PC-3 (cell line): ENCODE results near the gene TFB1M. TPM values are rescaled to one million over a fixed set of nuclear protein-coding genes. Genes with fewer than 3 reads are reported as not detected.

Experiments used
- ATAC-seq: fragments of 200-7000 bp; cut with Tn5 transposase; 2 replicates; pipeline ENCODE4 v1.9.1; 2020; ENCODE audit warnings: mild to moderate bottlenecking, moderate library complexity
- BruUV-seq: library from RNA; stranded (reverse); fragments of 400-500 nt; replicated peaks from 2 replicates; lab custom pipeline; 2021; lab: Mats Ljungman, UMichigan
- CTCF ChIA-PET: fragments of 300-600 bp; sonication (Branson Sonifier 250); formaldehyde crosslinking; loops from one replicate; lab custom pipeline; 2022; ENCODE audit warnings: antibody characterized with exemption; lab: Charles Lee
- POLR2A ChIA-PET: fragments of 300-600 bp; sonication (Branson Sonifier 250); formaldehyde crosslinking; loops from one replicate; lab custom pipeline; 2022; ENCODE audit warnings: antibody characterized with exemption; ENCODE audit not compliant: unreplicated experiment; lab: Charles Lee
- DNase-seq: peaks from one replicate; pipeline ENCODE4 v3.0.0-alpha.2; 2015
- H2AFZ ChIP-seq: fragments of 300-600 bp; sonication (generic); 2 replicates; pipeline ENCODE4 v1.6.0; 2016; ENCODE audit warnings: antibody characterized with exemption, low read length
- H3F3A ChIP-seq: fragments of 300-600 bp; sonication (generic); one replicate; pipeline ENCODE4 v1.6.0; 2017; ENCODE audit warnings: antibody characterized with exemption, low read length, control low read depth, mild to moderate bottlenecking; ENCODE audit not compliant: unreplicated experiment
- H3K27ac ChIP-seq: fragments of 300-600 bp; sonication (generic); 2 replicates; pipeline ENCODE4 v1.5.1; 2016; ENCODE audit warnings: mild to moderate bottlenecking, low read length
- H3K27me3 ChIP-seq: fragments of 300-600 bp; sonication (generic); 2 replicates; pipeline ENCODE4 v1.6.1; 2016; ENCODE audit warnings: low read length, mixed read lengths
- H3K36me3 ChIP-seq: fragments of 300-600 bp; sonication (generic); 2 replicates; pipeline ENCODE4 v1.6.1; 2016; ENCODE audit warnings: low read depth, mixed run types, low read length, mixed read lengths
- H3K4me1 ChIP-seq: fragments of 300-600 bp; sonication (generic); 2 replicates; pipeline ENCODE4 v1.5.1; 2016; ENCODE audit warnings: low read length; ENCODE audit not compliant: insufficient read depth
- H3K4me2 ChIP-seq: fragments of 300-600 bp; sonication (generic); 2 replicates; pipeline ENCODE4 v1.6.0; 2016; ENCODE audit warnings: low read length
- H3K4me3 ChIP-seq: fragments of 300-600 bp; sonication (generic); 2 replicates; pipeline ENCODE4 v1.5.1; 2016; ENCODE audit warnings: mild to moderate bottlenecking, low read length, mixed read lengths
- H3K79me2 ChIP-seq: fragments of 300-600 bp; sonication (generic); 2 replicates; pipeline ENCODE4 v1.6.1; 2017; ENCODE audit warnings: low read length, mixed read lengths
- H3K9ac ChIP-seq: fragments of 300-600 bp; sonication (generic); 2 replicates; pipeline ENCODE4 v1.6.0; 2016; ENCODE audit warnings: mild to moderate bottlenecking, low read length
- H3K9me2 ChIP-seq: fragments of 300-600 bp; sonication (generic); replicated peaks from 2 replicates; pipeline ENCODE4 v1.6.1; 2016; ENCODE audit warnings: mixed run types, low read length, mixed read lengths
- H3K9me3 ChIP-seq: fragments of 300-600 bp; sonication (generic); 2 replicates; pipeline ENCODE4 v1.6.1; 2016; ENCODE audit warnings: low read length, mixed read lengths
- H4K20me1 ChIP-seq: fragments of 300-600 bp; sonication (generic); 2 replicates; pipeline ENCODE4 v1.6.1; 2016; ENCODE audit warnings: low read length, mixed read lengths
- CTCF ChIP-seq: fragments of 300-600 bp; sonication (generic); conservative IDR thresholded peaks from 2 replicates; pipeline ENCODE4 v1.5.1; 2017; ENCODE audit warnings: antibody characterized with exemption, low read depth, mild to moderate bottlenecking, low read length
- EZH2 ChIP-seq: fragments of 300-600 bp; sonication (generic); IDR thresholded peaks from one replicate; pipeline ENCODE4 v1.6.1; 2017; ENCODE audit warnings: antibody characterized with exemption, mild to moderate bottlenecking, low read length; ENCODE audit not compliant: unreplicated experiment
- EZH2phosphoT487 ChIP-seq: fragments of 300-600 bp; sonication (generic); IDR thresholded peaks from 2 replicates; pipeline ENCODE4 v1.6.1; 2018; ENCODE audit warnings: mild to moderate bottlenecking, antibody characterized with exemption, low read length, borderline replicate concordance
- intact Hi-C: fragments of 100-400 bp; cut with micrococcal nuclease; formaldehyde crosslinking; loops from 2 replicates; pipeline ENCODE4 v1.9.0; 2023
- total RNA-seq: library from RNA; depleted of rRNA; stranded (reverse); fragments of >200 nt; gene quantifications from 2 replicates; pipeline ENCODE4 v1.2.3, GENCODE V29; 2014

TFB1M gene
- total RNA-seq, 1 experiment from 2014 or later, result 23.1 TPM

- POLR2A ChIA-PET, result no interaction called here
- Histone ChIP-seq H3K9ac (no peak overlapping the region), H3K27me3 (no peaks in the 10 kb centered on the region), H3K9me3 (no peaks in the 10 kb centered on the region), H3K4me2 (no peak overlapping the region), H3K4me1 (peaks cover 21% of the 10 kb centered on the region), H3K4me3 (no peak overlapping the region), H3K79me2 (no peaks in the 10 kb centered on the region), H3K9me2 (no peaks in the 10 kb centered on the region), H3F3A (no peaks in the 10 kb centered on the region), H2AFZ (no peak overlapping the region), H3K36me3 (no peaks in the 10 kb centered on the region), H3K27ac (no peak overlapping the region), H4K20me1 (no peaks in the 10 kb centered on the region)
- CTCF ChIA-PET, result no interaction called here
- no TSS peak for BruUV-seq
- TF ChIP-seq EZH2phosphoT487, result no peak
- no peak for TF ChIP-seq CTCF
- TF ChIP-seq EZH2, result no peak
- DNase-seq (no peak), ATAC-seq (no peak)
- intact Hi-C loops, result no loop called here
Measured at GRCh38 chr6:155330922-155331321, 16.6 kb upstream of the TFB1M start.

- ATAC-seq, result no peak
- Histone ChIP-seq H3K4me2 (no peak overlapping the region), H3K4me1 (peaks cover 28% of the 10 kb centered on the region), H3K79me2 (no peaks in the 10 kb centered on the region), H3K4me3 (no peak overlapping the region), H3K27ac (no peak overlapping the region), H2AFZ (no peak overlapping the region), H3K36me3 (no peaks in the 10 kb centered on the region), H3K9ac (no peak overlapping the region), H4K20me1 (no peaks in the 10 kb centered on the region), H3F3A (no peaks in the 10 kb centered on the region), H3K9me3 (no peaks in the 10 kb centered on the region), H3K27me3 (no peaks in the 10 kb centered on the region), H3K9me2 (no peaks in the 10 kb centered on the region)
- no TSS peak for BruUV-seq
- TF ChIP-seq EZH2 (no peak), CTCF (no peak), EZH2phosphoT487 (no peak)
- no peak for DNase-seq
- ChIA-PET CTCF (interaction anchor here (0.6 kb wide), 3 partner anchors 462 to 1235 kb away, joined by 4 to 8 read pairs (median 8); no protein-coding TSS in a partner anchor), POLR2A (no interaction called here)
- intact Hi-C loops, result no loop called here
Measured at GRCh38 chr6:155330133-155330734, 15.9 kb upstream of the TFB1M start.

- Histone ChIP-seq H4K20me1 (no peaks in the 10 kb centered on the region), H3K4me2 (no peak overlapping the region), H3K36me3 (no peaks in the 10 kb centered on the region), H3K79me2 (no peaks in the 10 kb centered on the region), H3K27ac (no peak overlapping the region), H3K9me3 (no peaks in the 10 kb centered on the region), H3K27me3 (no peaks in the 10 kb centered on the region), H2AFZ (no peak overlapping the region), H3K4me1 (peaks cover 28% of the 10 kb centered on the region), H3K9me2 (no peaks in the 10 kb centered on the region), H3K9ac (no peak overlapping the region), H3F3A (no peaks in the 10 kb centered on the region), H3K4me3 (no peak overlapping the region)
- no peak for TF ChIP-seq EZH2phosphoT487
- no peak for TF ChIP-seq EZH2
- TF ChIP-seq CTCF, result no peak
- POLR2A ChIA-PET, result no interaction called here
- intact Hi-C loops, result no loop called here
- CTCF ChIA-PET, result interaction anchor here (0.6 kb wide), 3 partner anchors 461 to 1235 kb away, joined by 4 to 8 read pairs (median 8); no protein-coding TSS in a partner anchor
- no peak for ATAC-seq
- DNase-seq, result no peak
- no TSS peak for BruUV-seq
Measured at GRCh38 chr6:155329460-155330132, 15.3 kb upstream of the TFB1M start.
